ENCODE results near the gene DDX39B.
A peak's percentile ranks its signal among the peaks of the same experiment; 100 is the strongest.

DDX39B gene

DNA sequence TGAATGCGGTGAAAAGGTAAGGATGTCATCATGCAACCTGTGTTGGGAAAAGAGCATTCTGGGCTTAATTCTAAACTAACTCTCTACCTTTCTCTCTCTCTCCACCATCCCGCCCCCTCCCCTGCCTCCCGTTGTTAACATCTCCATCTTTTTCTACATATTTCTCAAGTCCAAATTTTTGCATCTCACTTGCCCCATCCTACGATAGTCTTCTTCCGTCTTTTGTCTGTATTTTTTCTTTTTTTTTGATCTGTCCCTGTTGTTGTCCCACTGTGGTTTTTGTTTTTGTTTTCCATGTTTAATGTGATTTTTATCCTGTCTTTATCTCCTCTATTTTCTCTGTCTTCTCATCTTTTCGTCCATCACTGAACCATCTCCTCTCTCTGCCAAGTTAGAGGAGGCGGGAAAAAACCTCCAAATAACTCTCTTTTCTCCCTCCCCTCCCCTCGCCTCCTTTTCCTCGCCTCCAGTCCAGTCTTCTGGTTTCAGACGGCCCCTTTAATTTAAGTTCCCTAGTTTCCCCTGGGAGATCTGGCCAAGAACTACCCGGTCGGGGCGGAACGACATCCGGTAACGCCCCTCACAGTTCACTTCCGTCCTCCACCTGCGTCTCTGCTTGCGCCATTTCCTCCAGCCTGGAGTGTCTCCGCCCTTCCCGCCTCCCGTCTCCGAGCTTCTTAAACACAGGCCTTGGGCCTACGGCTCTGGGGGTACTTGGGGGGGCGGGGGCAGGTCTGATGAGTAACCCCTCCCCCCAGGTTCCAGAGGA lies 5.3 kb upstream of the DDX39B start, which contains the start of gene NFKBIL1:
TSS of gene NFKBIL1 (plus strand) at position 651 of the 769 bp plus-strand sequence. CDS start at position 738, 87 bp downstream.
- peak; percentile 92 for DNase-seq

DNA sequence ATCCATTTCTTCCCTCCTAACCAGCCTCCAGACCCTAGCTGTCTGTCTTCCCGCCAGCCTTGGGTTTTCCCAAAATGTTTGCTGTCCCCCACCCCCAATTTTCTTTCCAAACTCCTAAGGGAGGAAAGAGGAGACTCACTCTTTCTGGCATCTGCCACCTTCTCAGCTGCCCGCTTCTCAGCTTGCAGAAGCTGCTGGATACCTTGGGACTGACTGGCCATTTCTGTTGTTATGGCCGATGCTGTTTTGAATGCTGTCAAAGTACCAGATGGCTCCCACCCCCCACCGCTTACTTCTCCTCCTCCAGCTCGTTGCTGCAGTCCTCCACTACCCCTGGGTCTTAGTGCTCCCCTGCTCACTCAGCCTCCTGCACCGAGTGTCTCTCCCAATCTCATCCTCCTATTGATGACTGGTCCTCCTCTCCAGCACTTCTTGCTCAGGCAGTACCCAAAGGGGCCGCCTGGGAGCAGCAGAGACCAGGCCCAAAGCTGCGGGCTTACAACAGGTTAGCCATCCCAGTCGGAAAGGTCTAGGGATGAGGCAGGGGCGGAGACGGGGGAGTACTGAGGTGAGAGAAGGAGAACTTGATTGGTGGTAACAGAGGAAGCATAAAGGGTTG lies 4.6 kb upstream of the DDX39B start, which contains the start of gene ATP6V1G2:
TSS of gene ATP6V1G2 (minus strand) at position 270 of the 619 bp plus-strand sequence. CDS start at position 221, 49 bp downstream.
- DNase-seq: peak; percentile 89

DNA sequence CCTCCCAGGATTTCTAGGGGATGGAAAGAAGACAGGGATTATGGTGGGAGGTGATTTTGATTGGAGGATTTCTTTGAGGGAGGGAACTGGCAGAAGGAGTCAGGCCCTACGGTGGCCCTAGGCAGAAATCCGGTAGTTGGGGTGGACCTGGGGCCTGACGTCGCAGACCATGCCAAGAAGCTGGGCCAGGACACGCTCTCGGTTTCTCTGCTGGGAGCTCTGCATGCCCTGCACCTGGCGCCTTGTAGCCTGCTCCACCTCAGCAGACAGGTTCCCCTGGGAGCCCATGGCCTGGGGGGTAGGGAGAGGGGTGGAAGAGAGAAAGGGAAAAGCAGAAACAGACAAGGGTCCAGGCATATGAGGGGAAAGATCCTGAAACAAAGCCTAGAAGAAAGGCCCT lies 3.5 kb upstream of the DDX39B start:
- DNase-seq: no peak

DNA sequence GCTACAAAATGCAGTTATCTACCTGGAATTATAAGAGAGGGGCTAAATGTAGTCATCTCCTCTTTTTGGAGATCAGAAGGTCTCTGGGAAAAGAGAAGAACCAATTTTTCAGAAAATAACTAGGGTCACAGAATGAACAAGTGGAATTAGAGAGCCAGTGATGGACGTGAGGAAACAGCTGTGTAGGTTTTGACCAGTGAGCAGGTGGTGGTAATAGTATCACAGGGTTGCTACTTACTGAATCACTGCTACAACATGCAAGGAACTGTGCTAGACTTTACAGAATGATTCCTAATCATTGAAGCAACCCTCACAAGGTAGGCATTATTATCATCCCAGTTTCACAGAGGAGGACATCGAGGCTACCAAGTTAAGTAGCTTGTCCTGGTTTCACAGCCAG lies 2.9 kb upstream of the DDX39B start:
- no peak for DNase-seq

DNA sequence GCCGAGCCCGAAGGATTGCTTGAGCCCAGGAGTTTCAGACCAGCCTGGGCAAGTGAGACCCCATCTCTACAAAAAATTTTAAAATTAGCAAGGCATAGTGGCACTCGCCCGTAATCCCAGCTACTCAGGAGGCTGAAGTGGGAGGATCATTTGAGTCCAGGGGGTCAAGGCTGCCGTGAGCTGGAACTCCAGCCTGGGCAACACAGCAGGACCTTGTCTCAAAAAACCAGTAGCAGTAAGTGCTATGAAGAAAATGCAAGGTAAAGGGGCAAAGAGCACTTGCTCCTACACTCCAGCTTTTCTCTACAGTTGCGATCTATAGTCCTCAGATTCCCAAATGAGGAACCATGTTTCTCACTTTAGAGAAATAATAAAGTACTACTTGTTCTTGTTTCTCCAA lies 1.8 kb upstream of the DDX39B start:
- no peak for DNase-seq

GRCh38 chr6:31541059-31541657 lies 645 bp downstream of the DDX39B start:
- DNase-seq: peak; percentile 85

DNA sequence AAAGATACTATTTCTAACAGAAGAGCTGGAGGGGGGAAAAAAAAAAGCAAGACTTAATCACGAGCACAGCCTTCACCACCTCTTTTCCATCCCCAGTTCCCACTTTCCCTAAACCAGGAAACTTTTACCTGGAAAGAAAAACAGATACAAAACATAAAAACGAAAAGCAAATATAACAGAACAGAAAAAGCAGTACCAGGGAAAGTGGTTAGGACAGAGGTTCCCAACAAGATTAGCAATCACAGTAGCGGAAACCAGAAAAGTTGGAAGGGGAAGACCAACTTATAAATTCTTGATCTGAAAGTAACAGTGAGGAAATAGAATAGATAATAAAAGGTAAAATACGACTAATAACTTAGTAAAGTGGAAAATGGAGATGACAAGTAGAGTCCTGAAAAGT lies 1.2 kb downstream of the DDX39B start:
- no peak for DNase-seq

- peak; percentile 44 for DNase-seq
Observed at GRCh38 chr6:31538805-31539400, 2.9 kb downstream of the DDX39B start.

DNA sequence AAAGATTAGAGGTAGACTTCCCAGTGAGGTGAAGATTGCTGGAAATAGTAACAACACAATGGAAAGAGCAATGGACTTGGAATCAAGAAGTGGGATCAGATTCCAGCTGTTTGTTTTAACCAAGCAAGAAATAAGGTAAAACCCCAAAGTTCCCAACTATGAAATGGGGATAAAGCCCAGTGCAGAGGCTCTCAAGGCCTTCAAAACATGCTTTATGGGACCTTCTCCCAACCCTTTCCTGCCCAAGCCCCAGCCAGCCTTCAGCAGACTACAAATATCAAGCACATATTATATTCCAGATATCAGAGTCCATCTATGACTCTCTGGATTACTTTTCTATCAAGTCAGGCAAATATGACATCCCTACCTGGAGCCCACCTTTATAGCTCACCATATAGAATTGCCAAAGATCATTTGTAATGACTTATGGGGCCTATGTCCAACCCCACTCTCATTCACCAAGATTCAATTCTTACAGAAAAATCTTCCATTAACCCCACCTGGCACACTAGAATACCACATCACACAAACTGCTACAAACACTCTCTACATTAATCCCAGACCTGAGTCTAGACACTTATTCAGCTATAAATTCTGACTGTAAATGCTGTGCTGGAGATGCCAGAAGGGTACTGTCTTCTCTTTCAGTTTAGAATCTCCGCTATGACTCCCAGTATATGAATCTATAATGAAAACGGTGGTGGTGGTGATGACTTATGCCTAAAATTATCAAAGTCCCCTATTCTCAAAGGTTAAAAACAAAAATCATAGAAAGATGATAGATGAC lies 6.1 kb downstream of the DDX39B start:
- DNase-seq: no peak

DNA sequence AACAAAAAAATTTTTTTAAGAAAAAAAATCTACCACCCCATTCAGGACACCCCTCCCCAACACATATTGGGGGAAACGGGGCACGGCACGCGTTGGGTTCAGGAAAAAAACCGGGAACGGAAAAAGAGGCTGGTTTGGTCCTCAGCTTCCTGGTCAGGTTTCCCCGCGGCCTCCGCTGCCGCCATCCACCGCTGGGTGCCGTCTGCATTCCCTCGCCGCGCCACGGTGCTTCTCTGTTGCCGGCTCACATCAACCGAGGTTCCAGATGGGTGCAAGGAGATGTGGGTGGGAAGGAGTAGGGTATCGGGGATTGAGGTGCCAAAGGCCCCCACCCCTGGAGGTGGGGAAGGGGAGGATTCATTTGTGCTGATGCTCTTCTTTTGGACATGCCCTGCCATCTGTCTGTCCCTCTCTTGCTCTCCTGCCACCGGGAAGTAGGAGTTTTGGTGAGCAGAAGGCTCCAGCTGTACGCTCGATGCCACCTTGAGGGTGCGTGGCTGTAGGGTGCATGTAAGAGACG lies 7.2 kb downstream of the DDX39B start:
- no peak for DNase-seq

GRCh38 chr6:31534011-31534410 lies 7.8 kb downstream of the DDX39B start:
- DNase-seq: no peak

DNA sequence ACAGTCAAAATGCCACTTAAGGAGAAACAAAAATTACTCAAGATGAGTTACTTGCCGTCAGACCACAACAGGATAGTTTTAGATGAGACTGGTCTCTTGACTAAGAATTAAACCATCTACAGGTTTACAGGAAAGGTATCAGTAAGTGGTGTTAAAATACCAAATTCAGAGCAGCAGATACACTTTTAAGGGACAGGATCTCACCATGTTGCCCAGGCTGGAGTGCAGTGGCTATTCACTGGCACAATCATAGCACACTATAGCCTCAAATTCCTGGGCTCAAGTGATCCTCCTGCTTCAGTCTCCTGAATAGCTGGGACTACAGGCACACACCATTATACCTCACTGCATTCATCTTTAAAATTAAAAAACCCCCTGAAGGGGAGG lies 8.4 kb downstream of the DDX39B start:
- no peak for DNase-seq

DNA sequence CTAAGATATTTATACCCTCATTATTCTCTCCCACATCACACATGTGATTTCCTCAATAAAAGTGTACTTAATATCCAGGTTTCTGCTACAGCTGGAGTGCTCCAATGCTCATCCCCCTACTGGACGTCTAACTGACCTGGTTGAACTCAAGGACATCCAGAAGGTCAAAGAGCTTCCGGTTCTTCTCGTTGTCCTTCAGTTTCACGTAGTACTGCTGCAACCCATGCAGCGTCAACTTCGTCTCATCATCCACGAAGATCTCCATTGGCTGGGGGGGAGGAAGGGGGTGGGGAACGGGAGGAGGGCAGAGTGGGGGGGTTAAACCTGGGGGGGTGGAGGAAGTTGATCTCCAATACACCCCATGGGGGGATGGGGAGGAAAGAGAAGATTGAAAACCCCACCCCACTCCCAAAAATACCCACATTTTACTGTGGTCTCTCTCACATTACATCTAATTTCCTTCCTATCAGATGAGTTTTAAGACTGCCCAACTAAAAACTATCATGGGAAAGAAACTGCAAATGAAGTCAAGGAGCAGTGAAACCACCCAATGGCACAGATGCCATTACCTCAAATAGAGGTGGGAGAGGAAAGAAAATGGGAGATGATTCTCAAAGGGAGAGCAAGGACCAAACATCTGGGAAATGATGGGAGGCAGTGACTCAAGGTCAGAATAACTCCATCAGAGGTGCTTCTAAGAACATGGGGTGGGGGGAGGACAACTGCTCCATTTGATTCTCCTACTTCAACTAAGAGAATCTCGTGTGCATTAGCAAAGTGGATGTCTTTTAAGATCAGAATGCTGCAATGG lies 9.0 kb downstream of the DDX39B start:
- DNase-seq: no peak

DNA sequence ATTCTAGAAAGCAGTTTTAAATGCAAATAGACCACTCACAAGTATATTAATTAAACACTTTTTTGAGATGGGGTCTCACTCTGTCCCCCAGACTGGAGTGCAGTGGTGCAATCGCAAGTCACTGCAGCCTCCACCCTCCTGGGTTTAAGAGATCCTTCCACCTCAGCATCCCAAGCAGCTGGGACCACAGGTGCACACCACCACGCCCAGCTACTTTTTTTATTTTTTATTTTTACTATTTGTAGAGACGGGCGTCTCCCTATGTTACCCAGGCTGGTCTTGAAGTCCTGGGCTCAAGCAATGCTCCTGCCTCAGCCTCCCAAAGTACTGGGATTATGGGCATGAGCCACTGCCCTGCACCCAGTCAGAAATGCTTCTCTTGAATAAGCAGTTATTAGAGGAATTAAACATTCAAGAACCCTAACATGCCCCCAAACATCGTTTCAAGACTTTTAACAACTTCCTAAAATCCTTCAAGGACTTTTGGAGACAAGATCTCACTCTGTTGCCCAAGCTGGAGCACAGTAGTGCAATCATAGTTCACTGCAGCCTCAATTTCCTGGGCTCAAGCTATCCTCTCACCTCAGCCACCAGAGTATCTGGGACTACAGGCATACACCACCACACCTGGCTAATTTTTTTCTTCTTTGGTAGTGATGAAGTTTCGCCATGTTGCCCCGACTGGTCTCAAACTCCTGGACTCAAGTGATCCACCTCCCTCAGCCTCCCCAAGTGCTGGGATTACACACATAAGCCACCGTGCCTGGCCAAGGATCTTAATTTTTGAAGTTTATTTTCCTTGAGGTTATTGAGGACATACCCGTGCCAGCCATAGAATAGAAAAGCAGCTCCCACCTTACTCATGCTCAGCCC lies 9.8 kb downstream of the DDX39B start:
- no peak for DNase-seq

DNA sequence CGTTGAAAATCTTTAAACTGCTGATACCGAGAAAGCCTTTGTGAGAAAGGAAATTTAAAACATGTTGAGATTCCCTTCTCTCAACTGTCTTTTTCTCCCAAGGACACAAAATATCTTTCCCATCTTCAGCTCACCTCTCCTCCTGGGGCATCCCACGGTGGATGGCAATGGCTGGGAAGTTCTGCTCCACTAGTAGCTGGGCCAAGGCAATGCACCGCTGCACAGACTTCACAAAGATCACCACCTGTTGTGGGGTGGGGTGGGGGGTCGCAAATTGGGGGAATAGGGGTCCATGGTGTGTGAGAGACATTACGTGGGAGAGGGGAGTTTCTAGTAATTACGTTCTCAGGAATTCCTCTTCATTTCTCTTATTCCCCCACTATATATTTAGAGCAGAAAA lies 10.6 kb downstream of the DDX39B start:
- no peak for DNase-seq

GRCh38 chr6:31530659-31531058 lies 11.1 kb downstream of the DDX39B start:
- DNase-seq: no peak

- no peak for DNase-seq
Observed at GRCh38 chr6:31529329-31530150, 12.3 kb downstream of the DDX39B start.

- no peak for DNase-seq
Observed at GRCh38 chr6:31528821-31529328, 12.9 kb downstream of the DDX39B start, which contains the start of gene MCCD1. Gene MCCD1, plus strand, starts transcription at chr6:31528962. Its CDS starts 53 bp downstream, at chr6:31529015.

- DNase-seq: no peak
Observed at GRCh38 chr6:31528307-31528777, 13.5 kb downstream of the DDX39B start.
